GM12873 (cell line): ENCODE measurements around the gene CSDE1.

Experiments
- TF ChIP-seq, protein P1 (sequence below): IDR thresholded peaks from 2 replicates; pipeline ENCODE4 v1.5.1; 2012; ENCODE audit warnings: low read depth, mild to moderate bottlenecking, moderate library complexity, low read length, control low read depth; ENCODE audit not compliant: insufficient read depth; ENCODE audit errors: missing control alignments

The CSDE1 gene

DNA sequence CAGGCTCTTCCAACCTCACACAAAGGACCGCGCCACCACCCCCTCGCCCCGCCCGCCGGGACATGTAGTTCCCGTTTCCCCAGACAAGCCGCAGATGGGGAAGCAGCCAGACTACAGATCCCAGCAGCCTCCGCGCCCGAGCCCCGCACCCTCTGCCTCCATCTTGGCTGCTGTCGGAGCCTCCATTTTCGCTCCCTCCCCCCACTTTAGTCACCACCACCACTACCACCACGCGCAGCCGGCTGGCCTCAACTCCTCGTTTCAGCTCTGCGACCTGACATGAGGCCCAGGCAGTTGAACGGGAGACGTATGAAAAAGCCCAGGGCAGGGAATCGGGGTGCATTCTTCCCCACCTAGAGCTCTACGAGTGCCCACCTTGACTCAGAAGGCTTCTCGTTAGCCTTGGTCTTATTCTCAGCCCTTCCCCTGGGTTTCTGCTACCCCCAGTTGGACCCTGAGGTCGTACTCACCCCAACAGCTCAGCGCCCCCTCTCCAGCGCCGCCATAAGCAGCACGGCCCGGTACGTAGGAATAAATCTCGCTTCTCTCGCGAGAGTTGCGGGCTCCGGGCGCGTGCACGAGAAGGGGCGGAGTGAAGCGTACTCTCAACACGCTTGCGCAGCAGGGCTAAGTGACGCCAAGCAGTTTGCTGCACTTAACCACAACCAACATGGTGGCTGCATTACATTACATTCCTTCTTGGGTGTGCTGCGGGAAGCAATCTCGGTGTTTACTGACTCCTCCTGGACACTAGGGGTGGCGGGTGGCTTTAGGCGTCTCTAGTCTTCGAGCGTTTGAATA, at the start of gene CSDE1:
CSDE1 (minus strand) TSS at position 530 of the 801 bp plus-strand sequence. CDS start 18,094 bp downstream, outside the sequence.
- TF ChIP-seq, protein P1, sequence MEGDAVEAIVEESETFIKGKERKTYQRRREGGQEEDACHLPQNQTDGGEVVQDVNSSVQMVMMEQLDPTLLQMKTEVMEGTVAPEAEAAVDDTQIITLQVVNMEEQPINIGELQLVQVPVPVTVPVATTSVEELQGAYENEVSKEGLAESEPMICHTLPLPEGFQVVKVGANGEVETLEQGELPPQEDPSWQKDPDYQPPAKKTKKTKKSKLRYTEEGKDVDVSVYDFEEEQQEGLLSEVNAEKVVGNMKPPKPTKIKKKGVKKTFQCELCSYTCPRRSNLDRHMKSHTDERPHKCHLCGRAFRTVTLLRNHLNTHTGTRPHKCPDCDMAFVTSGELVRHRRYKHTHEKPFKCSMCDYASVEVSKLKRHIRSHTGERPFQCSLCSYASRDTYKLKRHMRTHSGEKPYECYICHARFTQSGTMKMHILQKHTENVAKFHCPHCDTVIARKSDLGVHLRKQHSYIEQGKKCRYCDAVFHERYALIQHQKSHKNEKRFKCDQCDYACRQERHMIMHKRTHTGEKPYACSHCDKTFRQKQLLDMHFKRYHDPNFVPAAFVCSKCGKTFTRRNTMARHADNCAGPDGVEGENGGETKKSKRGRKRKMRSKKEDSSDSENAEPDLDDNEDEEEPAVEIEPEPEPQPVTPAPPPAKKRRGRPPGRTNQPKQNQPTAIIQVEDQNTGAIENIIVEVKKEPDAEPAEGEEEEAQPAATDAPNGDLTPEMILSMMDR: peak; percentile 35

DNA sequence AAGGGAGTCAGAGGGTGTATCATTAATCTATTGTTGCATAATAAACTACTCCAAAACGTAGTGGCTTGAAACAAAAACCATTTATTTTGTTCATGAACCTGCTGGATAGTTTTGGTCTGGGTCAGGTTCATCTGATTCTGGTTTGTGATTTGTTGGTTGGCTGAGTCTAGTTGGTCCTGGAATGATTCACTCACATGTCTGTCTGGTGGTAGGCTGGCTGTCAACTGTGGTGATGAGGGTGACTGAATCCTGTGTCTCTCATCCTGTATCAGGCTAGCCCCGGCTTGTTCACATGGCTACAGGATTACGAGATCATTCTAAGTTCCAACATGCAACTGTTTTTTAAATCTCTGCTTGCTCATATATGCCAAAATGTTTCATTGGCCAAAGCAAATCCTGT, 45.2 kb upstream of the CSDE1 start:
- TF ChIP-seq, protein P1: no peak

DNA sequence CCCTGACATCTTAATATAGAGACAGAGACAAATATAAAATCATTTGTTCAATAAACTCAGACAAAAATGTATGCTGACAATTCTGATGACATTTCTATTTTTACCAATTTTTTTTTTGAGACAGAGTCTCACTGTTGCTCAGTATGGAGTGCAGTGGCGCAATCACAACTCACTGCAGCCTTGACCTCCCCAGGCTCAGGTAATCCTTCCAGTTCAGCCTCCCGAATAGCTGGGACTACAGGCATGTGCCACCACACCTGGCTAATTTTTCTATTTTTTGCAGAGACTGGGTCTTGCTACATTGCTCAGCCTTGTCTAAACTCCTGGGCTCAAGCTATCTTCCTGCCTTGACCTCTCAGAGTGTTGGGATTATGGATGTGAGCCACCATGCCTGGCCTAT, 36.3 kb upstream of the CSDE1 start:
- TF ChIP-seq, protein P1: no peak

DNA sequence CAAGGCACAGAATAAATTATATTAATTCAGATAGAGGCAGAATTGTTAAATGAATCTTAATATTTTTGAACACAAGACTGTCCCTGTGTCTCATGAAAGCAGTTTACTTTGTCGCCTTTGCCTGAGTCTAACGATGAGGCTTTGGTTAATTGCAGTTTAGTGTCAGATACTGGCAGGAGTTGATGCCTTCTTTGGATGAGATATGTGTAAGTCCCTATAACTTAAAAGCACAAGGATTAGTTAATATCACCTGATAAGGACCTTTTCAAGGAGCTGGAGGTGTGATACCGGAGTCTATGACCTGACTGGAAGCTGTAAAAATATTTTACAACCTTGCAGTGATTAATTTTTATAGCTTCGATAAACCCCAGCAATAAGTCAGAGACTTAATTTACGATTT, 24.7 kb upstream of the CSDE1 start:
- TF ChIP-seq, protein P1: no peak

DNA sequence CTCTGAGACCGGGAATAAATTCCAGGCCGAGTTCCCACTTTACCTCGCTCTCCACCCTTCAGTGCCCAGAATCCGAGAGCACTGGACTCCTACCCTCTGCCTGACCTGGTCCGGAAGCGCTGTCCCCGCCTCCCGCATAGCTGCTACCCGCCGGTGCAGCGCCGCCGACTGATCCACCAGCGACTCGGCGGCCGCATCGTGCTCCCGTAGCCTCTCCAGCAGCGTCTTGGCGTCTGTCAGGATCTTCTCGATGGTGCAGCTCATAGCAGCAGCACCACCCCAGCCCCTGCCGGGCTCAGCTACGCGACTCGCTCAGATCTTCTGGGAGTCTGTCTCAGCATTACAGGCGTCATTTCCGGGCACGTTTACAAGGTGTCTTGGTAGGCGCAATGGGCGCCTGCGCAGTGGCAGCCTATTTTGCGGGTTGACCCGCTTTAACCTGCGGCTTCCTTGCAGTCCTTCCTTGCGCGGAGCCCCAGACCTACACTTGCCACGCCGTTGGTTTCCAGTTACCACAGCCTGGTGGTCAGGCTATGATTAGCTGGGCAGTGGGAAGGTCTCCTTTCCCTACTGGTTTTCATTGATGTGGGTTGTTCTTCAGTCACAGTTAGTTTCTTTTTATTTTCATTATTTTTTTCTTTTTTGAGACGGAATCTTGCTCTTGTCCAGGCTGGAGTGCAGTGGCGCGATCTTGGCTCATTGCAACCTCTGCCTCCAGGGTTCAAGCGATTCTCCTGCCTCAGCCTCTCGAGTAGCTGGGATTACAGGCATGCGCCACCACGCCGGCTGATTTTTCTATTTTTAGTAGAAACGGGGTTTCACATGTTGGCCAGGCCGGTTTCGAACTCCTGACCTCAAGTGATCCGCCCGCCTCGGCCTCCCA, 22.8 kb upstream of the CSDE1 start, which contains the start of gene SIKE1:
SIKE1 (minus strand) TSS at position 342 of the 883 bp plus-strand sequence; CDS start at position 264, 78 bp downstream.
- TF ChIP-seq, protein P1: no peak

DNA sequence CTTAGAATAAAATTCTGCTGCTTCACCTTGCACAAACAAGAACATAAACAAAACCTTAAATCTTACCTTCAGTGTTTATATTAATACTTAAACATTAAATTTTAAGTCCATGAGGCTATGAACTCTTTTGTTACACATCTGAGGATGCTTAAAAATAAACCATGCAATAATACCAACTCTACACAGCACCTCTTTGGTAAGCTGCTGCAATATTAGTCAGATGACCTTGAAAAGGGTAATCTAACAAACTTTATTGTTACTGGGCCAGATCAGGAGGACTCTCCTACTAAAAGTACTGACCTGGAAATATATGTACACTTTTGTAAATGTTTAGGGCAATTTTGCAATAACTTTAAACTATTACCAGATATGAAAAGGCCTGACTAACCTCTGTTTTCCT, 21.9 kb upstream of the CSDE1 start:
- TF ChIP-seq, protein P1: no peak

DNA sequence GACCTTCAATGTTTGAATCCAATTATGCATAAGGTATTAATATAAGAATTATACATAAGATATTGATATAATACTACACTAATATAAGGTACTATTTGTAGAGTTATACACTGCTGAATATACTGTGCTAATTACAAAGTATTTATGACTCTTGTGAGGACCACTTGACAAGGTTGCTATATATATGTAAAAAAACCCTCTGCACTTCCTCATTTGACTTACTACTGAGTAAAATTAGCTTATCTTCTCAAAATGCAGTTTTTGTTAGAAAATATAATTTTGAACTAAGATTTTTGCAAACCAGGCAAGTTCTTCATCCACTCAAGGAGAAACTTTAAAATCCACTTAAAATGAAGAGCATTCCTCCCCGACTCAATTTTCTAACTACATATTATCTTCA, 14.2 kb upstream of the CSDE1 start:
- TF ChIP-seq, protein P1: no peak
